ENCODE results near the gene CD83. TPM values are rescaled to one million over a fixed set of nuclear protein-coding genes. Genes with fewer than 3 reads are reported as not detected.

The CD83 gene
- total RNA-seq, 2 donors from 2014 or later: 1.3 to 2.3 TPM

DNA sequence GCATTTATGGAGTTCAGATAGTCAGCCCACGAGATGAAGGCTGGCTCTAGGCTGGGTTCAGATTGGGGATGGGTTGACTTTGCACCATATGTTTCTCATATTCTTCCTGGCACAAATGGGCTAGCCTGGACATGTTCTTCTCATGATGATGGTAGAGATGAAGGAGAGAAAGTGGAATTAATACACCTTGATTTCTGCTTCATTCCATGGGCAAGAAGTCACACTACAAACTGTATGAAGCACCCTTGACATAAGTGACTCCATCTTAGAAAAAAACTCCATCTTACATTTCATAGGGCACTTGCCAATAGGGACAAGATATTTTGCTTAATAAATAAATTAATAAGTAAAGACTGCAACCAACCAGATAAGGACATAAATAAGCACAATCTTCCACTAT is 12.0 kb upstream of the CD83 start:
- DNase-seq (no peak), ATAC-seq (no peak)
- H3K9me3 ChIP-seq: no peaks in the 10 kb centered on the region
- intact Hi-C loops (cut with DNase I): no loop called here
- 33 to 41% methylated on average over 1 of the region's 1 CpG for WGBS, 2 donors
- H3K4me1 ChIP-seq: no peaks in the 10 kb centered on the region
- H3K27ac ChIP-seq: no peak overlapping the region
- no peak overlapping the region for H3K4me3 ChIP-seq
- H3K36me3 ChIP-seq (replicated peaks in 1 of 2; ENCODE audit: insufficient read depth in 1 of 2, low read depth in 2 of 2): no peaks in the 10 kb centered on the region
- TF ChIP-seq, protein P1, sequence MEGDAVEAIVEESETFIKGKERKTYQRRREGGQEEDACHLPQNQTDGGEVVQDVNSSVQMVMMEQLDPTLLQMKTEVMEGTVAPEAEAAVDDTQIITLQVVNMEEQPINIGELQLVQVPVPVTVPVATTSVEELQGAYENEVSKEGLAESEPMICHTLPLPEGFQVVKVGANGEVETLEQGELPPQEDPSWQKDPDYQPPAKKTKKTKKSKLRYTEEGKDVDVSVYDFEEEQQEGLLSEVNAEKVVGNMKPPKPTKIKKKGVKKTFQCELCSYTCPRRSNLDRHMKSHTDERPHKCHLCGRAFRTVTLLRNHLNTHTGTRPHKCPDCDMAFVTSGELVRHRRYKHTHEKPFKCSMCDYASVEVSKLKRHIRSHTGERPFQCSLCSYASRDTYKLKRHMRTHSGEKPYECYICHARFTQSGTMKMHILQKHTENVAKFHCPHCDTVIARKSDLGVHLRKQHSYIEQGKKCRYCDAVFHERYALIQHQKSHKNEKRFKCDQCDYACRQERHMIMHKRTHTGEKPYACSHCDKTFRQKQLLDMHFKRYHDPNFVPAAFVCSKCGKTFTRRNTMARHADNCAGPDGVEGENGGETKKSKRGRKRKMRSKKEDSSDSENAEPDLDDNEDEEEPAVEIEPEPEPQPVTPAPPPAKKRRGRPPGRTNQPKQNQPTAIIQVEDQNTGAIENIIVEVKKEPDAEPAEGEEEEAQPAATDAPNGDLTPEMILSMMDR (IDR thresholded peaks at IDR 0.05): no peak
- TF ChIP-seq POLR2A (IDR thresholded peaks at IDR 0.05): no peak
- H3K27me3 ChIP-seq: no peaks in the 10 kb centered on the region

DNA sequence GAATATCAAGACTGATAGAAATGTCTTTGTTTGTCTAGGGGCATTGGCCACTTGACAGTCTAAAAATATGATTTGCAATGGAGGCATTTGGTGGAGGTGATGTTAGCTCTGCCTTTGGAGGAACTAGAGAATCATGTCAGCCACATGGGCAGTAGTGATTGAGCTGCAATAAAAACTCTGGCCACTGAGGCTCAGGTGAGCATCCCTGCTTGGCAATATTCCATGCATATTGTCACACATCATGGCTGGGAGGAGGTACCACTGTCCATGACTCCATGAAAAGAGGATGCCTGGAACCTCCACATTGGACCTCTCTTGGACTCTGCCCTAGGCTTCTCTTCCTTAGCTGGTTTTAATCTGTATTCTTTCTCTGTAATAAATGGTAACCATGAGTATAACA is 10.6 kb upstream of the CD83 start:
- H3K27me3 ChIP-seq: no peaks in the 10 kb centered on the region
- H3K4me1 ChIP-seq: no peaks in the 10 kb centered on the region
- intact Hi-C loops (cut with DNase I): no loop called here
- DNase-seq (no peak), ATAC-seq (no peak)
- TF ChIP-seq, protein P1 (IDR thresholded peaks at IDR 0.05): no peak
- TF ChIP-seq POLR2A (IDR thresholded peaks at IDR 0.05): no peak
- H3K27ac ChIP-seq: no peak overlapping the region
- no peak overlapping the region for H3K4me3 ChIP-seq
- no peaks in the 10 kb centered on the region for H3K9me3 ChIP-seq
- H3K36me3 ChIP-seq (replicated peaks in 1 of 2; ENCODE audit: insufficient read depth in 1 of 2, low read depth in 2 of 2): no peaks in the 10 kb centered on the region

DNA sequence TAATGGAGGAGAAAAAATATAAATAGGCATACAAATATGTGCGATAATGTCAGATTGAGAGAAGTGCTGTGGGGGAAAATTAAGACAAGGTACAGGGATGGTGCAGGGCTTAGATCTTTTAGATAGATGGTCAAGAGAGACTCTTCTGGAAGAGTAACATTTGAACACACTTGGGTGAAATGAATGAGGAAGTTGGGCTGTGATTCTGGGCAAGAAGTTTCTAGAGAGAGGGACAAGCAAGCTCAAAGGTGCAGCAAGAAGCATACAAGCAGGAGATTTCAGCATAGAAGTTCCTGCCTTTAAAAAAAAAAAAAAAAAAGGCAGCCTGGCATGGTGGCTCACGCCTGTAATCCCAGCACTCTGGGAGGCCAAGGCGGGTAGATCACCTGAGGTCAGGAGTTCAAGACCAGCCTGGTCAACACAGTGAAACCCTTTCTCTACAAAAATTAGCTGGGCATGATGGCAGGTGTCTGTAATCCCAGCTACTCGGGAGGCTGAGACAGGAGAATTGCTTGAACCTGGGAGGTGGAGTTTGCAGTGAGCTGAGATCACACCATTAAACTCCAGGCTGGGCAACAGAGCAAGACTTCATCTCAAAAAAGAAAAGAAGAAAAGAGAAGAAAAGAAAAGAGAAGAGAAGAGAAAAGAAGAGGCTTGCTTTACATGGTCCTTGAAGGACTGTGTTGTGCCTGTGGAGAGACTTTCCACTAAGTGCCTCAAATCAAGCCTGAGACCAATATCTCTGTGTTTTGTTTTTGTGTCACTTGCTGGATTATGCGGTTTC is 9.7 kb upstream of the CD83 start:
- no peak overlapping the region for H3K27ac ChIP-seq
- intact Hi-C loops (cut with DNase I): no loop called here
- H3K4me3 ChIP-seq: no peak overlapping the region
- H3K27me3 ChIP-seq: no peaks in the 10 kb centered on the region
- TF ChIP-seq, protein P1 (IDR thresholded peaks at IDR 0.05): no peak
- TF ChIP-seq POLR2A (IDR thresholded peaks at IDR 0.05): no peak
- no peaks in the 10 kb centered on the region for H3K9me3 ChIP-seq
- H3K36me3 ChIP-seq (replicated peaks in 1 of 2; ENCODE audit: insufficient read depth in 1 of 2, low read depth in 2 of 2): no peaks in the 10 kb centered on the region
- ATAC-seq: no peak
- WGBS, 2 donors: 81 to 82% methylated on average over 5 of the region's 5 CpGs
- no peaks in the 10 kb centered on the region for H3K4me1 ChIP-seq
- DNase-seq: no peak

DNA sequence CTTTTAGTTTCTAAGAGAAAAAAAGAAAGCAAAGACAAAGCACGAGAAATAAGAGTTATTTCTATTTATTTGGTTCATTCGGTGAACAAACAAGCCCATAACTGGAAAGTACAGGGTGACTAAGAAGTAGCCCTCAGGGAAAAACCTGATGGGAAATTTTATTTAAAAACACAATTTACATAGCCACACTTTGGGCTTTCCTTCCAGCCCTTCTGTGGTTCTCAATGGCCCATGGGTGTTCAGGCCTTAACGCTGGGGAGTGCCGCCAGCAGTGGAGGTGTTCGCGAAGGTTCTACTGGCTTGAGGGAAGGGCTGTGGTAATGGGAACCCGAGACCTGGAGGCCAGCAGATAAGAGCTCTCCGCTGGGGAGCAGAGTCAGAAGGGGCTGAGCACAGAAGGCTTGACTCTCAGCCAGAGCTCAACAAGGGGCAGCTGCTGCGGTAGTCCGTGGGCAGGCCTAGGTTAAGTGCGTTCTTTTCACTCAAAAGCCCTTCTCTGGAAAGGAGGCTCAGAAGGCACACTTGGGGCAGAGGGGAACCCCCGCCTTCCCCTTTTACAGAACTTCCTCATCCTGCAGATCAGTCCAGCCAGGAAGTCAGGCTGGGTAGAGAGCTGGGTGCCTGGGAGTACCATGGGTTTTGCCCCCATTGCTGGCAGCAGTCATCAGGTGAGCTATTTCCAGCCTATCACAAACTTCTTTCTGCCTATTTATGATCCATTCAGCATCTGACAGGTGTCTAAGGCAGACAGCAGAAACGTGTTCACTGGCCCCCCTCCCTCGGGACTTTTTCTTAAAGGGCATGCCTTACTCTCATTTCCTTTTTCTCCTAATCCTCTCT is 8.8 kb upstream of the CD83 start:
- peak in 1 of 4 donors; percentile 57 for DNase-seq
- H3K36me3 ChIP-seq (replicated peaks in 1 of 2; ENCODE audit: insufficient read depth in 1 of 2, low read depth in 2 of 2): no peaks in the 10 kb centered on the region
- 45 to 70% methylated on average over 13 to 14 of the region's 14 CpGs for WGBS, 2 donors
- no peak for TF ChIP-seq POLR2A (IDR thresholded peaks at IDR 0.05)
- TF ChIP-seq, protein P1 (IDR thresholded peaks at IDR 0.05): no peak
- no peaks in the 10 kb centered on the region for H3K9me3 ChIP-seq
- ATAC-seq: no peak
- intact Hi-C loops (cut with DNase I): no loop called here
- no peak overlapping the region for H3K4me3 ChIP-seq
- no peaks in the 10 kb centered on the region for H3K27me3 ChIP-seq
- peak overlapping the region in 1 of 4 donors; percentile 41 for H3K27ac ChIP-seq
- no peaks in the 10 kb centered on the region for H3K4me1 ChIP-seq
